ENCODE measurements around the gene HRC.

GRCh38 chr19:49194408-49194807 is 39.2 kb upstream of the HRC start:
- TF ChIP-seq PATZ1 (CRISPR knock-in tag; IDR thresholded peaks at IDR 0.05; ENCODE audit: borderline replicate concordance) (no peak), TSHZ2 (CRISPR knock-in tag; IDR thresholded peaks at IDR 0.05) (no peak), ZNF8 (CRISPR knock-in tag; IDR thresholded peaks at IDR 0.05) (no peak), ZNF565 (CRISPR knock-in tag; conservative IDR thresholded peaks at IDR 0.05; ENCODE audit: low read depth) (no peak), ARNTL (CRISPR knock-in tag; IDR thresholded peaks at IDR 0.05; ENCODE audit: borderline replicate concordance, low read depth) (no peak), ISL1 (CRISPR knock-in tag; IDR thresholded peaks at IDR 0.05) (no peak), CREB5 (CRISPR knock-in tag; IDR thresholded peaks at IDR 0.05; ENCODE audit: low read depth) (no peak), RARB (CRISPR knock-in tag; IDR thresholded peaks at IDR 0.05) (no peak), TOX (CRISPR knock-in tag; IDR thresholded peaks at IDR 0.05; ENCODE audit: borderline replicate concordance) (no peak), ZFP3 (CRISPR knock-in tag; IDR thresholded peaks at IDR 0.05) (no peak), ZFP30 (CRISPR knock-in tag; IDR thresholded peaks at IDR 0.05) (no peak), ESRRG (CRISPR knock-in tag; IDR thresholded peaks at IDR 0.05) (no peak), ZNF70 (CRISPR knock-in tag; IDR thresholded peaks at IDR 0.05) (no peak)
